GM12891 (cell line): ENCODE results near the gene TRPC4AP.

Experiments used
- POLR2A ChIP-seq: IDR thresholded peaks from 2 replicates; pipeline ENCODE4 v1.6.1; 2011; ENCODE audit warnings: low read depth, low read length, control low read depth
- POLR2AphosphoS5 ChIP-seq: IDR thresholded peaks from 2 replicates; pipeline ENCODE4 v1.6.1; 2011; ENCODE audit warnings: low read depth, low read length, control low read depth

- TF ChIP-seq POLR2A, result no peak
- TF ChIP-seq POLR2AphosphoS5, result no peak
Observed at GRCh38 chr20:34986311-34987287, 106.0 kb downstream of the TRPC4AP start.
